Thoracic aorta (tissue), 2 donors: Measurements from ENCODE around the gene CPSF4L. TPM values are rescaled to one million over a fixed set of nuclear protein-coding genes. Genes with fewer than 3 reads are reported as not detected.
A peak's percentile ranks its signal among the peaks of the same experiment; 100 is the strongest.

Source experiments
- ATAC-seq: fragments of 150-250 bp; one replicate; pipeline ENCODE4 v1.8.0; 2017; ENCODE audit warnings: low read depth; ENCODE audit not compliant: insufficient number of reproducible peaks, low FRiP score
- DNase-seq: peaks from one replicate; pipeline ENCODE4 v3.0.0-alpha.2; 2020; ENCODE audit warnings: low spot score
- H3K27ac ChIP-seq, 2 donors: fragments of 200-600 bp; sonication (generic); 1 replicate in 1 of 2; 2 replicates in 1 of 2; pipeline ENCODE4 v1.5.1; 2016; ENCODE audit warnings: mild to moderate bottlenecking in 2 of 2, moderate library complexity in 2 of 2
- H3K27me3 ChIP-seq: fragments of 200-600 bp; sonication (generic); replicated peaks from 2 replicates; pipeline ENCODE4 v1.6.0; 2016; ENCODE audit warnings: mild to moderate bottlenecking; ENCODE audit not compliant: insufficient read depth
- H3K36me3 ChIP-seq: fragments of 200-600 bp; sonication (generic); one replicate; pipeline ENCODE4 v1.5.1; 2016
- H3K4me1 ChIP-seq, 2 donors: fragments of 200-600 bp; sonication (generic); 1 replicate in 1 of 2; 2 replicates in 1 of 2; pipeline versions ENCODE4 v1.5.1 to v1.6.0; 2016; ENCODE audit warnings: low read depth in 2 of 2, mild to moderate bottlenecking in 1 of 2; ENCODE audit not compliant: control insufficient read depth in 1 of 2
- H3K4me3 ChIP-seq: fragments of 200-600 bp; sonication (generic); 2 replicates; pipeline ENCODE4 v1.5.1; 2016; ENCODE audit warnings: mild to moderate bottlenecking
- H3K9me3 ChIP-seq: fragments of 200-600 bp; sonication (generic); 2 replicates; pipeline ENCODE4 v1.5.1; 2016
- CTCF ChIP-seq: fragments of 200-600 bp; sonication (generic); IDR thresholded peaks from one replicate; pipeline ENCODE4 v1.5.1; 2019; ENCODE audit warnings: antibody characterized with exemption
- total RNA-seq, 2 donors: library from RNA; depleted of rRNA; stranded (reverse); fragments of >200 nt; gene quantifications; one replicate each; pipeline versions ENCODE4 v1.1.0 to v1.2.3, GENCODE V29; 2016

CPSF4L gene
- total RNA-seq, 2 donors from 2014 or later: not detected

- Histone ChIP-seq H3K27me3 (no peaks in the 10 kb centered on the region), H3K9me3 (no peaks in the 10 kb centered on the region), H3K27ac (no peak overlapping the region), H3K36me3 (peaks cover 15% of the 10 kb centered on the region), H3K4me1 (peaks cover 10 to 68% of the 10 kb centered on the region in 2 donors), H3K4me3 (no peak overlapping the region)
- TF ChIP-seq CTCF: no peak
- DNase-seq (no peak), ATAC-seq (no peak)
These were observed 20.2 kb upstream of the CPSF4L start for GRCh38 chr17:73281928-73282327.

DNA sequence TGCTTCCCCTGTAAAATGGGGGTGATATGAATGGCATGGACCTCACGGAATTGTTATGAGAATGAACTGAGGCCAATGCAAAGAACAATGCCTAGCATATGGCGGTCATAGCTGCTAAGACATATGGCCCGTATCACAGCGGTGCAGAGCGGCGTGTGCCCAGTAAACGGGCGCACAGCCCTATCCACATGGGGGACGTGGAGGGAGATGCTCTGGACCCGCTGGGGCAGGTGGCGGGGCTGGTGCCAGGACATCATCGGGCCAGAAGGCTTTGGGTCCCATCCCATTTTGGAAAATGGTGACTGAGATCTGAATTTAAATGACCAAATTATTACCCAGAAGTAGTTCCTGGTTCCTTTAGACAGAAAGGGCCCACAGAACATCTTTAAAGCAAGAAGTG, 18.5 kb upstream of the CPSF4L start:
- Histone ChIP-seq H3K27me3 (no peaks in the 10 kb centered on the region), H3K27ac (no peak overlapping the region), H3K36me3 (peaks cover 6% of the 10 kb centered on the region), H3K9me3 (no peaks in the 10 kb centered on the region), H3K4me3 (no peak overlapping the region), H3K4me1 (peaks cover 10 to 50% of the 10 kb centered on the region in 2 donors)
- ATAC-seq (no peak), DNase-seq (no peak)
- TF ChIP-seq CTCF: no peak

- peaks cover 1% of the 10 kb centered on the region for H3K36me3 ChIP-seq
- no peak overlapping the region for H3K4me3 ChIP-seq
- no peaks in the 10 kb centered on the region for H3K9me3 ChIP-seq
- ATAC-seq: no peak
- no peak for TF ChIP-seq CTCF
- H3K27ac ChIP-seq: no peak overlapping the region
- DNase-seq: no peak
- no peaks in the 10 kb centered on the region for H3K27me3 ChIP-seq
- peaks cover 10 to 46% of the 10 kb centered on the region in 2 donors for H3K4me1 ChIP-seq
These were observed 18.0 kb upstream of the CPSF4L start for GRCh38 chr17:73279704-73280103.

- Histone ChIP-seq H3K27ac (peak overlapping the region; percentile 65), H3K27me3 (no peaks in the 10 kb centered on the region), H3K4me1 (peaks cover 10 to 36% of the 10 kb centered on the region in 2 donors), H3K9me3 (no peaks in the 10 kb centered on the region), H3K4me3 (peak overlapping the region; percentile 1), H3K36me3 (no peaks in the 10 kb centered on the region)
- ATAC-seq (no peak), DNase-seq (no peak)
- no peak for TF ChIP-seq CTCF
These were observed 17.1 kb upstream of the CPSF4L start for GRCh38 chr17:73278465-73279453.

DNA sequence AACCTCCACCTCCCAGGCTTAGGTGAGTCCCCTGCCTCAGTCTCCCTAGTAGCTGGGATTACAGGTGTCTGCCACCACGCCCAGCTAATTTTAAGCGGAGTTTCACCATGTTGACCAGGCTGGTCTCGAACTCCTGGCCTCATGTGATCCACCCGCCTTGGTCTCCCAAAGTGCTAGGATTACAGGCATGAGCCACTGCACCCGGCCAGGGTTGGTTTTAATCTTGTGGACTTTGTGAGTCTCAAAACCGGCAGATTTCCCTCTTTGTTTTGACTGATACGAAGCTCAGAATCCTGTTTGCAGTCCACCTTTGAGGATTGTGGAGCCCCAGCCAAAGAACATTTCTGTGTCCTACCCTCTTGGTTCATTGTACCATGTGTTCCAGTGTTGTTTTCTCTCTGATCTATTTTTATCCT, 16.4 kb upstream of the CPSF4L start:
- no peak for TF ChIP-seq CTCF
- H3K4me3 ChIP-seq: peak overlapping the region; percentile 1
- H3K27ac ChIP-seq: peak overlapping the region; percentile 65
- no peak for DNase-seq
- H3K4me1 ChIP-seq: peaks cover 10 to 29% of the 10 kb centered on the region in 2 donors
- no peaks in the 10 kb centered on the region for H3K9me3 ChIP-seq
- H3K27me3 ChIP-seq: no peaks in the 10 kb centered on the region
- ATAC-seq: no peak
- H3K36me3 ChIP-seq: no peaks in the 10 kb centered on the region
